Panc1 (cell line): ENCODE results near the gene DBX1. TPM values are rescaled to one million over a fixed set of nuclear protein-coding genes. Genes with fewer than 3 reads are reported as not detected.

Experiments used
- ATAC-seq: fragments of 200-7000 bp; cut with Tn5 transposase; 2 replicates; pipeline ENCODE4 v1.9.1; 2020; ENCODE audit warnings: mild to moderate bottlenecking, moderate library complexity
- BruUV-seq: library from RNA; stranded (reverse); fragments of 400-500 nt; replicated peaks from 2 replicates; lab custom pipeline; 2021; lab: Mats Ljungman, UMichigan
- CTCF ChIA-PET: fragments of 300-600 bp; sonication (Branson Sonifier 250); formaldehyde crosslinking; loops from one replicate; lab custom pipeline; 2022; ENCODE audit warnings: antibody characterized with exemption; lab: Charles Lee
- POLR2A ChIA-PET: fragments of 300-600 bp; sonication (Branson Sonifier 250); formaldehyde crosslinking; loops from one replicate; lab custom pipeline; 2022; ENCODE audit warnings: antibody characterized with exemption; lab: Charles Lee
- DNase-seq: peaks from one replicate; pipeline ENCODE4 v3.0.0-alpha.2; 2010; ENCODE audit warnings: low read depth, low spot score
- H3K27ac ChIP-seq: 2 replicates; pipeline ENCODE4 v1.5.1; 2011; ENCODE audit warnings: mild to moderate bottlenecking, low read length, inconsistent platforms
- H3K27me3 ChIP-seq: fragments of 200-500 bp; sonication (Bioruptor generic); 2 replicates; pipeline ENCODE4 v1.6.0; 2014; ENCODE audit warnings: low read length, inconsistent platforms; ENCODE audit not compliant: control insufficient read depth, insufficient read depth
- H3K36me3 ChIP-seq: fragments of 200-500 bp; sonication (Bioruptor generic); 2 replicates; pipeline ENCODE4 v1.5.1; 2014; ENCODE audit warnings: inconsistent platforms, mild to moderate bottlenecking, low read length, moderate library complexity; ENCODE audit not compliant: control insufficient read depth, insufficient read depth
- H3K4me1 ChIP-seq: 2 replicates; pipeline ENCODE4 v1.5.1; 2011; ENCODE audit warnings: inconsistent platforms, mild to moderate bottlenecking, low read length, moderate library complexity; ENCODE audit not compliant: control insufficient read depth, insufficient read depth
- H3K4me3 ChIP-seq, 2 experiments: 2 replicates each; pipeline ENCODE4 v1.5.1; 2011 to 2012; ENCODE audit warnings: low read depth in 2 of 2, low read length in 2 of 2, mild to moderate bottlenecking in 2 of 2, inconsistent platforms in 1 of 2, moderate library complexity in 1 of 2
- H3K9me3 ChIP-seq: fragments of 200-500 bp; sonication (Bioruptor generic); 2 replicates; pipeline ENCODE4 v1.5.1; 2014; ENCODE audit warnings: low read depth, mild to moderate bottlenecking, inconsistent platforms, low read length, moderate library complexity; ENCODE audit not compliant: control insufficient read depth, insufficient read depth
- POLR2AphosphoS5 ChIP-seq: IDR thresholded peaks from 2 replicates; pipeline ENCODE4 v1.6.1; 2012; ENCODE audit warnings: mild to moderate bottlenecking, low read depth, low read length, moderate library complexity
- REST ChIP-seq, 2 experiments: IDR thresholded peaks; 2 replicates each; pipeline ENCODE4 v1.6.1; 2011 to 2012; ENCODE audit warnings: low read depth in 2 of 2, control low read depth in 1 of 2, low read length in 1 of 2, mild to moderate bottlenecking in 1 of 2, moderate library complexity in 1 of 2; ENCODE audit not compliant: insufficient read depth in 1 of 2
- SIN3A ChIP-seq: IDR thresholded peaks from 2 replicates; pipeline ENCODE4 v1.6.1; 2012; ENCODE audit warnings: low read depth, mild to moderate bottlenecking, low read length, moderate library complexity, borderline replicate concordance; ENCODE audit not compliant: insufficient read depth
- TCF7L2 ChIP-seq: IDR thresholded peaks from 2 replicates; pipeline ENCODE4 v1.6.1; 2011; ENCODE audit warnings: mild to moderate bottlenecking, low read depth, low read length, inconsistent platforms
- in situ Hi-C: cut with HindIII; loops from 2 replicates; pipeline ENCODE4 v1.10.0; 2016; ENCODE audit warnings: low sequenced_read_pairs, low pct_unique_long_range_greater_than_20kb
- intact Hi-C: fragments of 100-400 bp; cut with micrococcal nuclease; formaldehyde crosslinking; loops from one replicate; pipeline ENCODE4 v1.10.0; 2022; ENCODE audit not compliant: unreplicated experiment
- total RNA-seq: library from RNA; stranded (reverse); gene quantifications from one replicate; pipeline ENCODE4 v1.2.1, GENCODE V29; 2021; ENCODE audit not compliant: unreplicated experiment
- TF ChIP-seq, protein P1 (sequence below): fragments of 450-650 bp; IDR thresholded peaks from 2 replicates; pipeline ENCODE4 v1.5.1; 2017; ENCODE audit warnings: mild to moderate bottlenecking

The DBX1 gene
- total RNA-seq, 1 experiment from 2014 or later = not detected

DNA sequence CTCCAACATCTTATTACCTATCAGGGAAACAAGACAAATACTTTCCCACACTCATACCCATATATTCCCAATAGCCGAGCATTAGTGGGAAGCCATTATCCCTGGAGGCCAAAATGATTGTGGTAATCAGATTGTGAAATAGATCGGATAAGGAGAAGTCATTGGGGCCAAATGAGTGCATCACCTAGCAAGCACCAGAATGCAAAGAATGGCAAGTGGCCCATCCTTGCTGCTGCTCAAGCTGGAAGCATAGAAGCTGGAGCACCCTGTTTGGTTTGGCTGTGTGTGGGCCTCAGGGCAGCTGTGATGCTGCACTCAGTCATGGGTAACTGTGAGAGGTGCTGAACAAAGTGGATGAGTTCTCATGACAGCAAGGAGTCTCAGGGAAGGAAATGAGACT lies 18.7 kb upstream of the DBX1 start:
- ATAC-seq (no peak), DNase-seq (no peak)
- Histone ChIP-seq H3K27ac (no peak overlapping the region), H3K4me3 (no peak overlapping the region), H3K9me3 (no peaks in the 10 kb centered on the region), H3K4me1 (no peaks in the 10 kb centered on the region), H3K27me3 (peaks cover 10% of the 10 kb centered on the region), H3K36me3 (no peaks in the 10 kb centered on the region)
- intact Hi-C loops = no loop called here
- ChIA-PET POLR2A (no interaction called here), CTCF (no interaction called here)
- TF ChIP-seq, protein P1, sequence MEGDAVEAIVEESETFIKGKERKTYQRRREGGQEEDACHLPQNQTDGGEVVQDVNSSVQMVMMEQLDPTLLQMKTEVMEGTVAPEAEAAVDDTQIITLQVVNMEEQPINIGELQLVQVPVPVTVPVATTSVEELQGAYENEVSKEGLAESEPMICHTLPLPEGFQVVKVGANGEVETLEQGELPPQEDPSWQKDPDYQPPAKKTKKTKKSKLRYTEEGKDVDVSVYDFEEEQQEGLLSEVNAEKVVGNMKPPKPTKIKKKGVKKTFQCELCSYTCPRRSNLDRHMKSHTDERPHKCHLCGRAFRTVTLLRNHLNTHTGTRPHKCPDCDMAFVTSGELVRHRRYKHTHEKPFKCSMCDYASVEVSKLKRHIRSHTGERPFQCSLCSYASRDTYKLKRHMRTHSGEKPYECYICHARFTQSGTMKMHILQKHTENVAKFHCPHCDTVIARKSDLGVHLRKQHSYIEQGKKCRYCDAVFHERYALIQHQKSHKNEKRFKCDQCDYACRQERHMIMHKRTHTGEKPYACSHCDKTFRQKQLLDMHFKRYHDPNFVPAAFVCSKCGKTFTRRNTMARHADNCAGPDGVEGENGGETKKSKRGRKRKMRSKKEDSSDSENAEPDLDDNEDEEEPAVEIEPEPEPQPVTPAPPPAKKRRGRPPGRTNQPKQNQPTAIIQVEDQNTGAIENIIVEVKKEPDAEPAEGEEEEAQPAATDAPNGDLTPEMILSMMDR = no peak
- no peak for TF ChIP-seq TCF7L2
- TF ChIP-seq REST (IDR thresholded peaks at IDR 0.05; ENCODE audit: insufficient read depth in 1 of 2, low read depth in 2 of 2, low read length in 1 of 2) = no peak
- no peak for TF ChIP-seq POLR2AphosphoS5
- no peak for TF ChIP-seq SIN3A
- BruUV-seq = no TSS peak
- in situ Hi-C loops = no loop called here

GRCh38 chr11:20177136-20177535 lies 16.9 kb upstream of the DBX1 start:
- no peak overlapping the region for H3K4me3 ChIP-seq
- no peaks in the 10 kb centered on the region for H3K4me1 ChIP-seq
- TF ChIP-seq REST (IDR thresholded peaks at IDR 0.05; ENCODE audit: insufficient read depth in 1 of 2, low read depth in 2 of 2, low read length in 1 of 2) = no peak
- TF ChIP-seq, protein P1 = no peak
- TF ChIP-seq TCF7L2 = no peak
- TF ChIP-seq POLR2AphosphoS5 = no peak
- no peak for TF ChIP-seq SIN3A
- intact Hi-C loops = no loop called here
- H3K36me3 ChIP-seq = no peaks in the 10 kb centered on the region
- no peaks in the 10 kb centered on the region for H3K9me3 ChIP-seq
- ChIA-PET POLR2A (no interaction called here), CTCF (no interaction called here)
- ATAC-seq (no peak), DNase-seq (no peak)
- peaks cover 10% of the 10 kb centered on the region for H3K27me3 ChIP-seq
- in situ Hi-C loops = no loop called here
- H3K27ac ChIP-seq = no peak overlapping the region
- BruUV-seq = no TSS peak
